ENCODE results near the gene RALGAPA2. TPM values are rescaled to one million over a fixed set of nuclear protein-coding genes. Genes with fewer than 3 reads are reported as not detected.

The RALGAPA2 gene
- polyA plus RNA-seq, 2 of the 4 experiments (the other 2 are of a cell fraction), result 4.0 to 4.7 TPM

DNA sequence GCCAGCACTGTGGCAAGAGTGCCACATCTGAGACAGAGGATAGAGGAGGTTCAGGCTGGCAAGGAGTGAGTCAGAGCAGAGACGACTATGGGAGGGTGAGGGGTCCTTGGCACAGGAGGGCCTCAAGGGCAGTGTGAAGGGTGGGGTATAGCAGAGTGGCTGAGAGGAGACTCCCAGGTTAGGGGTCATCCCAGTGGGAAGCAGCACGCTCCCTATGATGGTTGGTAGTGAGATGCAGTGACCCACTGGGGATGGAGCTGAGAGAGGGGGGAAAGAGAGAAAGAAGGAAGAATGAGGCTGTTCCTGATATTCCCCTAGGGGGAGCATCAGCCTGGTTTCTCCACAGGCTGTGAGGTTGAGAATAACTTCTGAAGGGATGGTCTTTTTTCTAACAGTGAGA, 247.2 kb downstream of the RALGAPA2 start:
- Histone ChIP-seq H3K9me3 (no peaks in the 10 kb centered on the region), H3K27ac (no peak overlapping the region), H3K4me2 (no peak overlapping the region), H3K4me3 (no peak overlapping the region), H3K4me1 (no peaks in the 10 kb centered on the region)
- peak; percentile 58 to 80 for ATAC-seq
- FAIRE-seq, result no peak
- no peak for DNase-seq (ENCODE audit: low read depth in 1 of 2, low spot score in 1 of 2)
- ChIA-PET CTCF (interaction anchor here (0.6 kb wide), 1 partner anchor 75 kb away, joined by 3 read pairs; no protein-coding TSS in a partner anchor), POLR2A (no interaction called here)
- TF ChIP-seq FOSB (CRISPR knock-in tag; IDR thresholded peaks at IDR 0.05) (no peak), CTCF (IDR thresholded peaks at IDR 0.05) (0 out of 3 replicates have a peak, but pooled peaks have one; percentile 16)
- WGBS (ENCODE audit: missing lambda C conversion rate), result 66% methylated on average over 2 of the region's 2 CpGs

DNA sequence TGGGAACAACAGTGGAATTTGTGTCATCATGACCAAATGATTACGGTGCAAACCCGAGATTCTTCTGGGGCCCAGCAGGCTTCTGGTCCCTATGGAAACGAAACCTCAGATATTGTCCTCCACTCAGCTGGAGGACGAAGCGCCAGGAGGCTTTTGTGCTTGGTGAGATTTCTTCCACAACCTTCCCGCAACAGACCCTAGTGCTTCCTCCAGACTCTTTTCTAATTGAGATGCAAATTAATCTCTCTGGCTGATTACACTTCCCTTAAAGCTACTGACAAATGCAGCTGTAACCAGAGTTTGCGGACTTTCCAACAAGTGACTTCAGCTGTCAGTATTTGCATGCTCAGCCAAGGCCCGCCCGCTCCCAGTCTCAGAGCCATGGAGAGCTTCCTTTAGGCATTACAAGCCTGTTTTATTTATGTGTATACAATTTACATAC, 248.5 kb downstream of the RALGAPA2 start:
- TF ChIP-seq HDAC2 (IDR thresholded peaks at IDR 0.05), result no peak
- TF ChIP-seq, protein P1, sequence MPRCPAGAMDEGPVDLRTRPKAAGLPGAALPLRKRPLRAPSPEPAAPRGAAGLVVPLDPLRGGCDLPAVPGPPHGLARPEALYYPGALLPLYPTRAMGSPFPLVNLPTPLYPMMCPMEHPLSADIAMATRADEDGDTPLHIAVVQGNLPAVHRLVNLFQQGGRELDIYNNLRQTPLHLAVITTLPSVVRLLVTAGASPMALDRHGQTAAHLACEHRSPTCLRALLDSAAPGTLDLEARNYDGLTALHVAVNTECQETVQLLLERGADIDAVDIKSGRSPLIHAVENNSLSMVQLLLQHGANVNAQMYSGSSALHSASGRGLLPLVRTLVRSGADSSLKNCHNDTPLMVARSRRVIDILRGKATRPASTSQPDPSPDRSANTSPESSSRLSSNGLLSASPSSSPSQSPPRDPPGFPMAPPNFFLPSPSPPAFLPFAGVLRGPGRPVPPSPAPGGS (IDR thresholded peaks at IDR 0.05), result no peak
- TF ChIP-seq PHF8 (IDR thresholded peaks at IDR 0.05; ENCODE audit: borderline replicate concordance, low read depth), result 0 out of 2 replicates have a peak, but pooled peaks have one; percentile 11
- TF ChIP-seq MAZ (IDR thresholded peaks at IDR 0.05; ENCODE audit: borderline replicate concordance, low read depth, low read length), result no peak
- no peak for TF ChIP-seq RFX5 (IDR thresholded peaks at IDR 0.05)
- TF ChIP-seq HES2 (IDR thresholded peaks at IDR 0.05), result no peak
- FAIRE-seq, result no peak
- no peak for ATAC-seq
- H3K27ac ChIP-seq, result no peak overlapping the region
- ChIA-PET CTCF (interaction anchor here (1.0 kb wide), 1 partner anchor 11 kb away, joined by 4 read pairs; no protein-coding TSS in a partner anchor), POLR2A (no interaction called here)
- H3K4me1 ChIP-seq, result no peaks in the 10 kb centered on the region
- no peaks in the 10 kb centered on the region for H3K9me3 ChIP-seq
- DNase-seq (ENCODE audit: low read depth in 1 of 2, low spot score in 1 of 2), result no peak
- H3K4me3 ChIP-seq, result no peak overlapping the region
- 83% methylated on average over 9 of the region's 9 CpGs for WGBS (ENCODE audit: missing lambda C conversion rate)
- no peak overlapping the region for H3K4me2 ChIP-seq

- H3K4me3 ChIP-seq, result no peak overlapping the region
- CTCF ChIA-PET, result interaction anchor here (0.6 kb wide), 1 partner anchor 20 kb away, joined by 3 read pairs; no protein-coding TSS in a partner anchor
These were observed 250.3 kb downstream of the RALGAPA2 start for GRCh38 chr20:20462185-20462584.

DNA sequence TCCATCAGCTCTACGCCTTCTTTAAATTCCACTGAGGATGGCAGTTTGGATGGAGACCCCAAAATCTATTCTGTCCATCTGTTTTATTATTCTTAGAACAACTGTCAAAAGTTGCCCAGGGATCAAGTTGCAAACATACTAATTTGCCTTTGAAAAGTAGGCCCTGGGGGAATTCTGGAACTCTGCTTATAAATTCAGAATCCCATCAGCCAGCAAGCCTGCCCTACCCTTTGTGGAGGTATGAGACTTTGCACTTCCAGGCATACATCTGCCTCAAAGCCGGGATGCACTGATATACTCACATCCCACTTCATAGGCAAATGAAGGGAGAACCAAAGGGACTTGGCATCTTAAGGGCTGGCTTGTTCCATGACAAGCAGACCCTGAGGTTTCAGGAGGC, 250.9 kb downstream of the RALGAPA2 start:
- POLR2A ChIA-PET, result no interaction called here

More at GRCh38 chr20:20462185-20462584, 250.3 kb downstream of the RALGAPA2 start:
- FAIRE-seq (no peak), DNase-seq (ENCODE audit: low read depth in 1 of 2, low spot score in 1 of 2) (no peak), ATAC-seq (no peak)
- no peaks in the 10 kb centered on the region for H3K9me3 ChIP-seq
- H3K4me1 ChIP-seq, result no peaks in the 10 kb centered on the region
- H3K4me2 ChIP-seq, result no peak overlapping the region
- POLR2A ChIA-PET, result no interaction called here
- WGBS (ENCODE audit: missing lambda C conversion rate), result 48% methylated on average over 3 of the region's 3 CpGs
- H3K27ac ChIP-seq, result no peak overlapping the region
- TF ChIP-seq RNF2 (IDR thresholded peaks at IDR 0.05; ENCODE audit: borderline replicate concordance, low read depth), result no peak

More for the DNA sequence above, 250.9 kb downstream of the RALGAPA2 start:
- no peak for ATAC-seq
- Histone ChIP-seq H3K4me1 (no peaks in the 10 kb centered on the region), H3K27ac (no peak overlapping the region), H3K9me3 (no peaks in the 10 kb centered on the region), H3K4me3 (no peak overlapping the region), H3K4me2 (no peak overlapping the region)
- no peak for FAIRE-seq
- CTCF ChIA-PET, result interaction anchor here (0.6 to 1.0 kb wide), 2 partner anchors 8 to 21 kb away, joined by 3 read pairs; no protein-coding TSS in a partner anchor
- WGBS (ENCODE audit: missing lambda C conversion rate), result 100% methylated on average over 2 of the region's 2 CpGs
- TF ChIP-seq BHLHE40 (IDR thresholded peaks at IDR 0.05; ENCODE audit: low read depth, low read length) (no peak), NFE2L2 (conservative IDR thresholded peaks at IDR 0.05; ENCODE audit: low read length) (no peak), HOXB5 (CRISPR knock-in tag; IDR thresholded peaks at IDR 0.05) (no peak), FOXS1 (CRISPR knock-in tag; IDR thresholded peaks at IDR 0.05) (no peak), MAFK (IDR thresholded peaks at IDR 0.05; ENCODE audit: partially characterized antibody) (no peak), POLR2A (IDR thresholded peaks at IDR 0.05; ENCODE audit: low read length) (no peak), JUNB (IDR thresholded peaks at IDR 0.05) (no peak), SREBF2 (IDR thresholded peaks at IDR 0.05) (no peak), HES2 (IDR thresholded peaks at IDR 0.05) (no peak), RFX5 (IDR thresholded peaks at IDR 0.05) (no peak), HOXA7 (CRISPR knock-in tag; IDR thresholded peaks at IDR 0.05) (no peak), EHMT2 (IDR thresholded peaks at IDR 0.05; ENCODE audit: low read depth) (no peak), ESRRA (IDR thresholded peaks at IDR 0.05; ENCODE audit: borderline replicate concordance, low read length) (no peak)
- no peak for DNase-seq (ENCODE audit: low read depth in 1 of 2, low spot score in 1 of 2)
